Thoracic aorta (tissue), 2 donors: ENCODE measurements around the gene CNPY4. TPM values are rescaled to one million over a fixed set of nuclear protein-coding genes. Genes with fewer than 3 reads are reported as not detected.

Experiments used
- ATAC-seq: fragments of 150-250 bp; one replicate; pipeline ENCODE4 v1.8.0; 2017; ENCODE audit warnings: low read depth; ENCODE audit not compliant: insufficient number of reproducible peaks, low FRiP score
- DNase-seq: peaks from one replicate; pipeline ENCODE4 v3.0.0-alpha.2; 2020; ENCODE audit warnings: low spot score
- H3K27ac ChIP-seq, 2 donors: fragments of 200-600 bp; sonication (generic); 1 replicate in 1 of 2; 2 replicates in 1 of 2; pipeline ENCODE4 v1.5.1; 2016; ENCODE audit warnings: mild to moderate bottlenecking in 2 of 2, moderate library complexity in 2 of 2
- H3K27me3 ChIP-seq: fragments of 200-600 bp; sonication (generic); replicated peaks from 2 replicates; pipeline ENCODE4 v1.6.0; 2016; ENCODE audit warnings: mild to moderate bottlenecking; ENCODE audit not compliant: insufficient read depth
- H3K36me3 ChIP-seq: fragments of 200-600 bp; sonication (generic); one replicate; pipeline ENCODE4 v1.5.1; 2016
- H3K4me1 ChIP-seq, 2 donors: fragments of 200-600 bp; sonication (generic); 1 replicate in 1 of 2; 2 replicates in 1 of 2; pipeline versions ENCODE4 v1.5.1 to v1.6.0; 2016; ENCODE audit warnings: low read depth in 2 of 2, mild to moderate bottlenecking in 1 of 2; ENCODE audit not compliant: control insufficient read depth in 1 of 2
- H3K4me3 ChIP-seq: fragments of 200-600 bp; sonication (generic); 2 replicates; pipeline ENCODE4 v1.5.1; 2016; ENCODE audit warnings: mild to moderate bottlenecking
- H3K9me3 ChIP-seq: fragments of 200-600 bp; sonication (generic); 2 replicates; pipeline ENCODE4 v1.5.1; 2016
- total RNA-seq, 2 donors: library from RNA; depleted of rRNA; stranded (reverse); fragments of >200 nt; gene quantifications; one replicate each; pipeline versions ENCODE4 v1.1.0 to v1.2.3, GENCODE V29; 2016
- TF ChIP-seq, protein P1 (sequence below): fragments of 200-600 bp; sonication (generic); IDR thresholded peaks from one replicate; pipeline ENCODE4 v1.5.1; 2019; ENCODE audit warnings: antibody characterized with exemption

CNPY4 gene
- total RNA-seq, 2 donors from 2014 or later, result 12.6 to 13.7 TPM

DNA sequence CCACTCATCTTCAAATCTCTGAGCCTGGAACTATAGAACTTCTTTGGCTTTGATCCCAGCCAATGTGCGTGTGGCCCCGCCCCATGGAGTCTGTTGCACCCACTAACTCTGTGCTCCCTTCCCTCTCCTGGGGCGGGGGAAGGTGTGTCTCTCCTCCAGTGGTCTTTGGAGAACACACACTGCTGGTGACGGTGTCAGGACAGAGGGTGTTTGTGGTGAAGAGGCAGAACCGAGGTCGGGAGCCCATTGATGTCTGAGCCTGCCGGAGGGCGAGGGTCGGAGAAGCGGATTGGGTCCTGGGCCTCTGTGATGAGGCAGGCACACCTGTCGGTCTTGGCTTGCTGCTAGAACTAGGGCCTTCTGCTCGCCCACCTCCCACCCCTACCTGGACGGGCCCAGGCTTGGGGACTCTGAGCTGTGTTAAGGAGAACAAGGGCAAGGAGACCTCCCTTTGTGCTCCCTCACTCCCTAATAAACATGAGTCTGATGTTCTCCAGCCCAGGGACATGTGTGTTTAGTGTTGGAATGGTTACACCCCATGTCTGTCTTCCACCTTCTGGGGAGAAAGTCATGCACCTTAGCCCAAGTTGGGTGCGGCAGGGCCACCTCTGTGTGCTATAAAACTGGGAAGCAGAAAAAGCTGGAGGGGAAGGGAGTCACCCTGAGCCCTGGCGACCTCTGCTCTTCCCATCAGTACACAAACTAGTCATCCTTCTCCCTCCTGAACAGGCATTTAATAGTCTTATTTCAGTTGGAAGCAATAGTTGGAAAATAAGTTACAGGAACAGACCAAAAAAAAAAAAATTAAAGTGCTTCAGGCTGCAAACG lies 34.5 kb downstream of the CNPY4 start:
- H3K9me3 ChIP-seq, result no peaks in the 10 kb centered on the region
- TF ChIP-seq, protein P1, sequence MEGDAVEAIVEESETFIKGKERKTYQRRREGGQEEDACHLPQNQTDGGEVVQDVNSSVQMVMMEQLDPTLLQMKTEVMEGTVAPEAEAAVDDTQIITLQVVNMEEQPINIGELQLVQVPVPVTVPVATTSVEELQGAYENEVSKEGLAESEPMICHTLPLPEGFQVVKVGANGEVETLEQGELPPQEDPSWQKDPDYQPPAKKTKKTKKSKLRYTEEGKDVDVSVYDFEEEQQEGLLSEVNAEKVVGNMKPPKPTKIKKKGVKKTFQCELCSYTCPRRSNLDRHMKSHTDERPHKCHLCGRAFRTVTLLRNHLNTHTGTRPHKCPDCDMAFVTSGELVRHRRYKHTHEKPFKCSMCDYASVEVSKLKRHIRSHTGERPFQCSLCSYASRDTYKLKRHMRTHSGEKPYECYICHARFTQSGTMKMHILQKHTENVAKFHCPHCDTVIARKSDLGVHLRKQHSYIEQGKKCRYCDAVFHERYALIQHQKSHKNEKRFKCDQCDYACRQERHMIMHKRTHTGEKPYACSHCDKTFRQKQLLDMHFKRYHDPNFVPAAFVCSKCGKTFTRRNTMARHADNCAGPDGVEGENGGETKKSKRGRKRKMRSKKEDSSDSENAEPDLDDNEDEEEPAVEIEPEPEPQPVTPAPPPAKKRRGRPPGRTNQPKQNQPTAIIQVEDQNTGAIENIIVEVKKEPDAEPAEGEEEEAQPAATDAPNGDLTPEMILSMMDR, result no peak
- no peak for ATAC-seq
- H3K36me3 ChIP-seq, result peaks cover 25% of the 10 kb centered on the region
- H3K27me3 ChIP-seq, result no peaks in the 10 kb centered on the region
- no peak overlapping the region for H3K4me3 ChIP-seq
- no peak for DNase-seq
- no peak overlapping the region for H3K27ac ChIP-seq
- peaks cover 22 to 28% of the 10 kb centered on the region in 2 donors for H3K4me1 ChIP-seq

DNA sequence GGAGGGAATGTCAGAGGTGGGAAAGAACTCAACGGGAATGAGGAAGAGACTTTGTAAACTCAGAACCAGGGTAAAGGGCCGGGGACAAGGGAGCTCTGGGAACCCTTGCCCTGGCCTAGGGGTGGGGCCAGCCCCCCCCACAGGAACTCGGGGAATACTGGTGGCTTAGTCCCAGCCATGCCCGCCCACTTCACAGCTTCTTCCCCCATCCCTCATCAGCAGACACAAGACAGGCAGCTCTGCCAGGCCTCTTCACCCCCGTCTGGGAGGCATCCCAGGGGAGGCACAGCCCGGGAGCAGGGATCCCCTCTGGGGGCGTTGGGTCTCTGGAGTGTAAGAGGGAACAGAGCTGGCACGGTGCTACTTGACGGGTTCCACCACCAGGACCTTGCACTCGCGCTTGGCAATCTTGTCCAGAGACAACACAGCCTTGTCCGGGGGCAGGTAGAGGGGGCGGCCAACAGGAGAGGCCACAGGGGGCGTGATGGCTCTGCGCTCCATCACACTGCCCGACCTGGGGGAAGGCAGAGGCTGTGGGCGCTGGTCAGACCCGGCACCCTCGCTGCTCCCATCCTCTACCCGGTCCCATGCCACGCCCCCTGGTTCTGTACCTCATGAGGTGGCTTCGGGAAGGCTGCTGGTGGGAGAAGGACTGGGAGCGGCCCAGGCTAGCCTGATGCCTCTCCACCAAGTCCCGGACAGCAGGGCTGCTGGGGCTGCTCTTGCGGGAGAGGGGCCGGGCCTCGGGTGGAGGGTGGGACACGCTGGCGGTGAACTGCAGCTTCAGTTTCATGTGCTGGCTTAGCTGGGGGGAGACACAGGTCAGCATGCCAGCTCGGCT lies 35.4 kb downstream of the CNPY4 start:
- no peaks in the 10 kb centered on the region for H3K27me3 ChIP-seq
- DNase-seq, result no peak
- H3K4me3 ChIP-seq, result no peak overlapping the region
- peaks cover 19 to 24% of the 10 kb centered on the region in 2 donors for H3K4me1 ChIP-seq
- TF ChIP-seq, protein P1, result no peak
- peaks cover 25% of the 10 kb centered on the region for H3K36me3 ChIP-seq
- ATAC-seq, result no peak
- no peaks in the 10 kb centered on the region for H3K9me3 ChIP-seq
- no peak overlapping the region for H3K27ac ChIP-seq

DNA sequence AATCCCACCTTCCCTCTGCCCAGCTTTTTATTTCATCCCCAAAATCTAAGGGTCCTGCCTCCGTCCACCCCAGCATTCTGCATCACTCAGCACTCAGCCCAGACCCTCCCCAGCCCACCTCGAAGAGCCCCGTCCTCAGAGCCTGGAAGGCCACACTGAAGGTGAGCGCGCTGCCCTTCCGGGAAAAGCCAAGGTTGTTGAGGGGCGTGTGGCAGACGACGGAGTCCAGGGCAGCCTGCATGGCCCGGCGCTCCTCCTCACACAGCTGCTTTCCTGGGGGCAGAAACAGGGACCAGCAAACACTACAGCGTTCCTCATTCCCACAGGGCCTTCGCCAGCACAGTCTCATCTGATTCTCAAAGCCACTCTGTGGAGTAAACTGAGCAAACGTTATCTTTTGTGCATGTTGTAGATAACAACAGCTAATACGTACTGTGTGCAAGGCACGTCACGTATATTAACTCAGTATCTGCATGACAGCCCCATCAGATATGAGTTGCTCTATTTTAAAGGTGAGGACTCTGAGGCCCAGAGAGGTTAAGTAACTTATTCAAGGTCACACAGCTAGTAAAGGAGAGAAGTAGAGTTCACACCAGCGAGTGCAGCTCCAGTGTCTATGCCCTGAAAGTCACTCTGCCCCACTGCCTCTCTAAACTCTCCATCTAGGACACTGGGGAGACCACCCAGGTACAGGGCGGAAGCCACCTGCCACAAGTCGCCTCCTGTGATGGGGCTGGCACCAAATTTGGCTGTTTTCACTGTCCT lies 36.3 kb downstream of the CNPY4 start:
- TF ChIP-seq, protein P1, result no peak
- no peak for ATAC-seq

DNA sequence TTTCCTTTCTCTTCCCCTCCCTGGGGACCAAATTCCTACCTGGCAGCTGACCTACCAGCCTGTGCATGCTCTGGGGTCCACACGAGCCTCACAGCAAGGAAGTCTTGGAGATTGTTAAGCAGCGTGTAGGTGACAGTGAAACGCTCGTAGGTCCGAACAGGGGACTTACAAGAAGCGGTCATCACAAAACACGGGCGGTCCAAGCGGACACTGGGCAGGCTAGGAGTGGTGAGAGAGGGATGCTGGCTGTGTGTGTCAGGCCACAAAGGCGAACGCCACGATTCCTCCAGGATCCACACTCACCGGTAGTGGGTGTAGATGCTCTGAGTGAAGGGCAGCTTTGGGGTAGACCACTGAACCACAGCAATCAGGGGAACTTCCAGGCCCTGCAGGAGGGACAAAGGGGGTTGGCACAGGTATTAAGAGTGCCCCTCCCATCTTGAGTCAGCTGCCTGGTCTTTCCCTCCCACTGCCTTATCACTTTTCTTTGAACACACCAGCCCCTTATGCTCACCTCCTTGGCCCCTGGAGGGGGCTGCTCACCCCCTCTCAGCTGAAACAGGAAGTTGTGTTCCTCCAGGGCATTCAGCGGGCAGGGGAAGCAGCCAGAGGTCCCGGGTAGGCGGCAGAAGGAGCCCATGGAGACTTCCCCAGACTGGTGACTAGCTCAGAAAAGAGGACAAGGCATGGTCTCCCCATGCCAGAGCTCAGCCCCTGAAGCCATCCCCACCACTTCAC lies 37.1 kb downstream of the CNPY4 start:
- TF ChIP-seq, protein P1, result no peak
- Histone ChIP-seq H3K4me3 (no peak overlapping the region), H3K27me3 (no peaks in the 10 kb centered on the region), H3K9me3 (no peaks in the 10 kb centered on the region), H3K4me1 (peaks cover 17 to 19% of the 10 kb centered on the region in 2 donors), H3K36me3 (peaks cover 25% of the 10 kb centered on the region), H3K27ac (no peak overlapping the region)
- ATAC-seq, result no peak
- DNase-seq, result no peak

More for the DNA sequence above, 36.3 kb downstream of the CNPY4 start:
- Histone ChIP-seq H3K4me3 (no peak overlapping the region), H3K4me1 (peaks cover 17 to 19% of the 10 kb centered on the region in 2 donors), H3K9me3 (no peaks in the 10 kb centered on the region), H3K36me3 (peaks cover 25% of the 10 kb centered on the region), H3K27ac (no peak overlapping the region), H3K27me3 (no peaks in the 10 kb centered on the region)
- DNase-seq, result no peak
